ACC112 (cell line): ENCODE measurements around the gene MEA1.
"Not testable (repeated sequence)": the region's sequence is repeated elsewhere in the genome, so short reads cannot be mapped to it uniquely, and the experiment has no call there.

ENCODE experiments used
- H2AFZ ChIP-seq: fragments of 200-600 bp; sonication (generic); one replicate; pipeline ENCODE4 v1.6.0; 2017; ENCODE audit warnings: antibody characterized with exemption, low read length; ENCODE audit not compliant: unreplicated experiment
- H3K27ac ChIP-seq: fragments of 200-600 bp; sonication (generic); 2 replicates; pipeline ENCODE4 v1.5.1; 2014; ENCODE audit warnings: low read depth, mild to moderate bottlenecking, antibody characterized with exemption, low read length, moderate library complexity
- H3K27me3 ChIP-seq: fragments of 200-600 bp; sonication (generic); 2 replicates; pipeline ENCODE4 v1.6.1; 2014; ENCODE audit warnings: mild to moderate bottlenecking, antibody characterized with exemption, low read length, moderate library complexity, mixed read lengths; ENCODE audit not compliant: insufficient read depth
- H3K36me3 ChIP-seq: fragments of 200-600 bp; sonication (generic); 2 replicates; pipeline ENCODE4 v1.6.1; 2016; ENCODE audit warnings: mild to moderate bottlenecking, antibody characterized with exemption, low read length, moderate library complexity, mixed read lengths; ENCODE audit not compliant: insufficient read depth
- H3K4me1 ChIP-seq: fragments of 200-600 bp; sonication (generic); one replicate; pipeline ENCODE4 v1.6.1; 2016; ENCODE audit warnings: low read length, mixed read lengths; ENCODE audit not compliant: insufficient read depth, unreplicated experiment, control insufficient read depth
- H3K4me3 ChIP-seq: fragments of 200-600 bp; sonication (generic); 2 replicates; pipeline ENCODE4 v1.5.1; 2014; ENCODE audit warnings: mild to moderate bottlenecking, low read depth, low read length
- H3K79me2 ChIP-seq: fragments of 200-600 bp; sonication (generic); one replicate; pipeline ENCODE4 v1.6.0; 2016; ENCODE audit warnings: low read length; ENCODE audit not compliant: control insufficient read depth, unreplicated experiment, insufficient read depth

MEA1 gene

GRCh38 chr6:43011207-43011606 is 2.5 kb downstream of the MEA1 start:
- no peak overlapping the region for H3K27ac ChIP-seq
- peaks cover 8% of the 10 kb centered on the region for H3K36me3 ChIP-seq
- no peak overlapping the region for H3K4me3 ChIP-seq
- no peaks in the 10 kb centered on the region for H3K27me3 ChIP-seq
- H3K4me1 ChIP-seq = peaks cover 22% of the 10 kb centered on the region
- H2AFZ ChIP-seq = no peak overlapping the region
- H3K79me2 ChIP-seq = peaks cover 37% of the 10 kb centered on the region

- Histone ChIP-seq H3K4me1 (peaks cover 13% of the 10 kb centered on the region), H2AFZ (no peak overlapping the region), H3K4me3 (no peak overlapping the region), H3K27me3 (no peaks in the 10 kb centered on the region), H3K36me3 (peaks cover 8% of the 10 kb centered on the region), H3K27ac (no peak overlapping the region), H3K79me2 (peaks cover 17% of the 10 kb centered on the region)
Observed at GRCh38 chr6:43009124-43009523, 4.6 kb downstream of the MEA1 start.

DNA sequence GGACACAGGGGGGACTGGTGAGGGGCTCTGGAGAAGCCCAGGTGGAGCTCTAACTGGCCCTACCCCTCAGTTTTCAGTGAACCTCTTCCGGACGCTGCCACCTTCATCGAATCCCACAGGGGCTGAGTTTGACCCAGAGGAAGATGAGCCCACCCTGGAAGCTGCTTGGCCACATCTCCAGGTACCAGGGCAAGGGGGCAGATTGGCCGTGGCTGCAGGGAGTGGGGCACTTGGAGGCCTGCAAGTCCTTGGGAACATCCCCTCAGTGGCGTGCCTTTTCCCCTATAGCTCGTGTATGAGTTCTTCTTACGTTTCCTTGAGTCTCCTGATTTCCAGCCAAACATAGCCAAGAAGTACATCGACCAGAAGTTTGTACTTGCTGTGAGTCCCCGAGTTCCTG is 6.6 kb downstream of the MEA1 start:
- Histone ChIP-seq H3K36me3 (peaks cover 8% of the 10 kb centered on the region), H3K79me2 (peaks cover 4% of the 10 kb centered on the region), H3K27ac (no peak overlapping the region)

DNA sequence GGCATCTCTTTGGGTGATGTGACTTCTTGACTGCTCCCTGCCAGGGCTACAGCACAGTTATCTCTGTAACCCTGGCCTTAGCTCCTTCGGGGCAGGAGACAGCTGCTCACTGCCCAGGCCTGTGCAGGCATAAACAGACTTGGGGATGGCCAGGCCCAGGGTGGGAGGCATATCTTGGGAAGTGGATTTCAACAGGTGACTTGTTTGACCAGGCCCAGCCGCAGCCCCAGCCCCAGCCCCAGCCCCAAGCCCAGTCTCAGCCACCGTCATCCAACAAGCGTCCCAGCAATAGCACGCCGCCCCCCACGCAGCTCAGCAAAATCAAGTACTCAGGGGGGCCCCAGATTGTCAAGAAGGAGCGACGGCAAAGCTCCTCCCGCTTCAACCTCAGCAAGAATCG is 7.5 kb downstream of the MEA1 start:
- no peaks in the 10 kb centered on the region for H3K79me2 ChIP-seq
- no peak overlapping the region for H3K4me3 ChIP-seq
- no peak overlapping the region for H2AFZ ChIP-seq
- H3K27ac ChIP-seq = no peak overlapping the region
- no peaks in the 10 kb centered on the region for H3K27me3 ChIP-seq
- no peaks in the 10 kb centered on the region for H3K4me1 ChIP-seq
- peaks cover 8% of the 10 kb centered on the region for H3K36me3 ChIP-seq

More for the DNA sequence above, 6.6 kb downstream of the MEA1 start:
- Histone ChIP-seq H3K27me3 (no peaks in the 10 kb centered on the region), H3K4me3 (no peak overlapping the region), H3K4me1 (peaks cover 7% of the 10 kb centered on the region), H2AFZ (no peak overlapping the region)

- H3K4me3 ChIP-seq = no peak overlapping the region
- H3K36me3 ChIP-seq = peaks cover 8% of the 10 kb centered on the region
- H2AFZ ChIP-seq = no peak overlapping the region
- no peaks in the 10 kb centered on the region for H3K27me3 ChIP-seq
- H3K27ac ChIP-seq = no peak overlapping the region
- no peaks in the 10 kb centered on the region for H3K79me2 ChIP-seq
- no peaks in the 10 kb centered on the region for H3K4me1 ChIP-seq
Observed at GRCh38 chr6:43005844-43006243, 7.9 kb downstream of the MEA1 start.

- Histone ChIP-seq H3K79me2 (no peaks in the 10 kb centered on the region), H3K4me1 (no peaks in the 10 kb centered on the region), H2AFZ (no peak overlapping the region), H3K27me3 (no peaks in the 10 kb centered on the region), H3K4me3 (no peak overlapping the region), H3K27ac (no peak overlapping the region), H3K36me3 (no peaks in the 10 kb centered on the region)
Observed at GRCh38 chr6:43001843-43002242, 11.9 kb downstream of the MEA1 start.

- H3K36me3 ChIP-seq, H3K79me2 ChIP-seq, H2AFZ ChIP-seq, H3K27me3 ChIP-seq, H3K4me1 ChIP-seq, H3K4me3 ChIP-seq, H3K27ac ChIP-seq: not testable (repeated sequence)
Observed at GRCh38 chr6:42998205-42998604, 15.5 kb downstream of the MEA1 start.

GRCh38 chr6:42996513-42996912 is 17.2 kb downstream of the MEA1 start:
- Histone ChIP-seq H3K79me2 (no peaks in the 10 kb centered on the region), H3K36me3 (no peaks in the 10 kb centered on the region), H3K4me3 (no peak overlapping the region), H3K4me1 (no peaks in the 10 kb centered on the region), H3K27me3 (no peaks in the 10 kb centered on the region), H2AFZ (no peak overlapping the region), H3K27ac (no peak overlapping the region)

DNA sequence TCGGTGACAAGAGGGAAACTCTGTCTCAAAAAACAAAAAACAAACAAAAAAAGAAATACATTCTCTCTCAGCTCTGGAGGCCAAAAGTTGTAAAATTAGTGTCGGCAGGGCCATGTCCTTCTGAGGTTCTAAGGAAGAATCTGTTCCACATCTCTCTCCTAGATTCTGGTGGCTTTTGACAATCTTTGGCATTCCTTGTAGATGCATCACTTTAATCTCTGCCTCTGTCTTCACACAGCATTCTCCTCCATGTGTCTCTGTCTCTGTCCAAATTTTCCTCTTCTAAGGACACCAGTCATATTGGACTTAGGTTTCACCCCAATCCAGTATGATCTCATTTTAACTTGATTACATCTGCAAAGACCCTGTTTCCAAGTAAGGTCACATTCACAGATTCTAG is 20.3 kb downstream of the MEA1 start:
- Histone ChIP-seq H3K79me2 (no peaks in the 10 kb centered on the region), H3K4me1 (peaks cover 1% of the 10 kb centered on the region), H2AFZ (no peak overlapping the region), H3K27me3 (no peaks in the 10 kb centered on the region), H3K27ac (no peak overlapping the region), H3K4me3 (no peak overlapping the region), H3K36me3 (no peaks in the 10 kb centered on the region)

- H3K36me3 ChIP-seq = no peaks in the 10 kb centered on the region
Observed at GRCh38 chr6:42989923-42990322, 23.8 kb downstream of the MEA1 start.

DNA sequence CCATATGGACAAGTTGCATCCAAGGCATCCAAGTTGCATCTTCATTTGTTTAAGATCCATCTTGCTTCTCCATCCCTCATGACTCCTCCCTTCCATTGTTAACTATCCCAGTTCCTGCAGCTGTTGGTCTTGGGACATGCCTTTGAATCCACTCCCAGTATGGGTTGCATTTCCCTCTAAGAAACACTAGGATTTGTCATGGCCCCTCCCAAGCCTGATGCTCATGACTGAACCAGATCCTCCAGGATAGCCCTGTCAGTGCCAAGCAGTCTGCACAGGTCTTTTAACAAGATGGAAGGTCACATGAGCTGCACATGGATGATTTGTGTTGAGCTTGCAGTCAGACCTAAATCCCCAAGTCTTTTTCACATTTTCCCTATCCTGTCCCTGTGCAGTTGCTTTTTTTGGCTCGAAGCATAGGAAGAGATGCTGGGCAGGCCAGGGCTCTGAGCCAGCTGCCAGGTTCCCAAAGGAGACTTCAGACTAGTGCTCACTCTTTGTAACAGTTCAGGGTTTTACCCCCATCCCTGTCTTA is 25.2 kb downstream of the MEA1 start:
- no peaks in the 10 kb centered on the region for H3K36me3 ChIP-seq
- peaks cover 14% of the 10 kb centered on the region for H3K79me2 ChIP-seq

More at GRCh38 chr6:42989923-42990322, 23.8 kb downstream of the MEA1 start:
- Histone ChIP-seq H3K27ac (no peak overlapping the region), H3K79me2 (peaks cover 14% of the 10 kb centered on the region), H3K27me3 (no peaks in the 10 kb centered on the region), H3K4me3 (no peak overlapping the region), H2AFZ (no peak overlapping the region), H3K4me1 (peaks cover 26% of the 10 kb centered on the region)

More for the DNA sequence above, 25.2 kb downstream of the MEA1 start:
- no peaks in the 10 kb centered on the region for H3K27me3 ChIP-seq
- no peak overlapping the region for H3K27ac ChIP-seq
- peaks cover 26% of the 10 kb centered on the region for H3K4me1 ChIP-seq
- no peak overlapping the region for H3K4me3 ChIP-seq
- H2AFZ ChIP-seq = no peak overlapping the region
